ELF-1 (cell line): ENCODE measurements around the gene VPS39.
A peak's percentile ranks its signal among the peaks of the same experiment; 100 is the strongest.

ENCODE experiments used
- DNase-seq: peaks from one replicate; pipeline ENCODE4 v3.0.0-alpha.2; 2016; ENCODE audit warnings: low read depth, low spot score

The VPS39 gene

DNA sequence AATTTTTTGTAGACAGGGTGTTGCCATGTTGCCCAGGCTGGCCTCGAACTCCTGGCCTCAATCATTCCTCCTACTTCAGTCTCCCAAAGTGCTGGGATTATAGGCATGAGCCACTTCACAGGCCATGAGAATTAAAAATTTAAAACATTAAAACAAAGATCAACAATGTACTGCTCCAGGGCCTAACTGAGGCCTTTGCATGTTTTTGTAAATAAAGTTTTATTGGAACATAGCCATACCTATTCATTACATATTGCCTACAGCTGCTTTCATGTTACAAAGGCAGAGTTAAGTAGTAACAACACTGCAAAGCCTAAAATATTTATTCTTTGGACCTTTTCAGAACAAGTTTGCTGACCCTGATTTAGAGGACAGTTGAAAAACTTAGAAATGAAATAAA is 9.6 kb downstream of the VPS39 start:
- no peak for DNase-seq

DNA sequence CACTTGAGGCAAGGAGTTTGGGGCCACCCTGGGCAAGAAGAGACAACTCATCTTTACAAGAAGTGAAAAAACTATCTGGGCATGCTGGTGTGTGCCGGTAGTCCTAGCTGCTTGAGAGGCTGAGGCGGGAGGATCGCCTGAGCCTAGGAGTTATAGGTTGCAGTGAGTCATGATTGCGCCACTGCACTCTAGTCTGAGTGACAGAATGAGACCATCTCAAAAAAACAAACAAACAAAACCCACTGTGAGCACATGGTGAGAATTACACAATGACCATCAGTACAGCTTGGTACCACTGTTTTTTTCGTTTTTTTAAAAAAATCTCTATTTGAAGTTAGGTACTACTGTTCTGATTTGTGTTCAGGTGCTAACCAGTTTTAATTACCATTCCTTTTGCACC is 13.6 kb downstream of the VPS39 start:
- DNase-seq = peak; percentile 30

DNA sequence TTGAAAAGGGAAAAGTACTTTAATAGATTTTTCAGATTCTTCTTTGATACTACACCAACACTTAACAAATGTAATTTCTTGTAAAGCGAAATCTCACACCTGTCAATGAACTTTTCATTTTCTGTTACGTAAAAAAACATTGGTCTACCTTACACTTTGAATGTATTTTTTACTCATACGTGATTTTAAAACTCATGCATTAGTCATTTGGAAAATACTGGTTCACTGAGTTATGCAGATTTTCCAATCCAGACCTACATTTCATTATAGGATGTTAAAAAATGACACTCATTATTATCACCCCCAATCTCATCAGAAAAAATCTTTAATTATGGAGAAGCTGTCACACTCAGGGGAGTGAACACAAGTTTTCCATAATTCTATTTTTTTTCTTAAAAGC is 14.7 kb downstream of the VPS39 start:
- no peak for DNase-seq

DNA sequence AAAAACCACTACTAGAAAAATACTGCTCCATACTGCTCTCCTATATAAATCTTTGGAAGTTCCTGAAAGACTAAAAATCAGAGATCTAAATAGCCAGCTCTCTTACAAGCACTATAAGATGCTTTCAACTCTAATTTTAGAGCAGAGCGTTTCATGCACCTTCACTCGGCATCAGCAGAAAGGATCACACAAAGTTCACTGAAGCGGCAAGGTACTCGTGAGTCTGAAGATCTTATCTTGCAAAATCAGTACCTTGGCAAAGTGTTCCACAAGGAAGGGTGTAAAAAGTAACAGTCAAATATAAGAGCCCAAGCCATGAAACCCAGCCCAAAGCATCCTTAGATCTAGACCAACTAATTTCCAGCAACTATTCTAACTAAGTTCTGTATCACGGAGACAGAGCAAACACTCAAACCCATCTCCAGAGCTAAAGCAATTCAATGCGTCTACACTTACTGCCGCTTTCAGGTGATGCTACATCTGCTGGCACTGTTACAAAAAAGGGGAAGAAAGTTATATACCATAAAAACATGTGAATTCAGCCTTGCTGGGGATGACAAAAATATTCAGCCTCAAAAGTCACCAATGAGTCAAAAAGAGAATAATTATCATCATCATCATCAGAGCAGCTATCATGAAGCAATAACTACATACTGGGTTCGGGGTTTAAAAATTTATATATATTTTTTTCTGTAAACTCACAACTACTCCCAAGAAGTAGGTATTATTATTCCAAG is 16.3 kb downstream of the VPS39 start:
- DNase-seq = no peak

DNA sequence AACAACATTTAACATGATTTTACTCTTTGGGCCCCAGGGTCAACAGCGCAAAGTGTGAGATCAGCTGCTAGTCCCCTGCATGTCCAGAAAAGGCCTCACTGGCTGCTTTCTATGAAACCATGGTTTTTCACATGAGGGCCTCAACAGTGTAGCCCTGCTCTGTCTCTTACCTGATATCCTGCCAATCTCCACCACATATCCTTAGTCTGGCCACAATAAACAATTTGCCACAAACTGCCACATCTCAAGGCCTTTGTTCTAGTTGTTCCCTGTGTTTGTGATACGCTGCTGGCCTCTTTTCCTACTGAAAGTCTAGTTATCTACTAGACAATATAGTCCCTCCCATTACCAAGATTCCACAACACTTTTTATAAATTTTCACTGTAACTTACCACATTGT is 17.7 kb downstream of the VPS39 start:
- DNase-seq = no peak

DNA sequence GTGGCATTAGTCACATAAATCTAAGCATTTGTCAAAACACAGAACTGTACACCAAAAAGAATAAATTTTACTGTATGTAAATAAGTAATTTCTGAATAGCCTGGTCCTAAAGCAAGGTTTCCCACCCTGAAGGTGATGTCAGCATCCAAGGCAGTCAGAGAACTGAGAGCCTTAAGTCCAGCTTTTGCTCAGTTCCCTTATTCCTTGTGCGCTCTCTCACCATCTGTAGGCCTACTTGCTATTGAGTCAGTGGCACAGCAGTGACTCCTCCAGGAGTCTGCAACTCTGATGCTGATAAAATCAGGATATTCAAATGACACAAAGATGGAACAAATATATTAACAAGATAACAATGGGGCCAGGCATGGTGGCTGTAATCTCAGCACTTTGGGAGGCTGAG is 22.3 kb downstream of the VPS39 start:
- no peak for DNase-seq

DNA sequence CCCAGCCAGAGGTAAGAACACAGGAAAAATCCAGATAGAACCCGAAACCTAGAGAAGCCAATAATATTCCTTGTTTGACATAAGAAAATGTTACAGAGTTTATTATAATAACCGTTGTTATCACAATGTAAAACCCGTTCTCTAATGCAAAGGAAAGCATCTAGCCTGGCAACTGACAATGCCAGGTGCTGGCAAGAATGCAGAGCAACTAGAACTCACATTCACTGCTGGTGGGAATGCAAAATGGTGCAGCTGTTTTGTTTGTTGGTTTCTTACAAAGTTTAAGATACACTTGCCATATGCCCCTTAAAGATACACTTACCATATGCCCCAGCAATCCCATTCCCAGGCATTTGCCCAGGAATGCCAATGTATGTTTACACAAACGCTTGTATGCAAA is 23.4 kb downstream of the VPS39 start:
- DNase-seq = no peak

DNA sequence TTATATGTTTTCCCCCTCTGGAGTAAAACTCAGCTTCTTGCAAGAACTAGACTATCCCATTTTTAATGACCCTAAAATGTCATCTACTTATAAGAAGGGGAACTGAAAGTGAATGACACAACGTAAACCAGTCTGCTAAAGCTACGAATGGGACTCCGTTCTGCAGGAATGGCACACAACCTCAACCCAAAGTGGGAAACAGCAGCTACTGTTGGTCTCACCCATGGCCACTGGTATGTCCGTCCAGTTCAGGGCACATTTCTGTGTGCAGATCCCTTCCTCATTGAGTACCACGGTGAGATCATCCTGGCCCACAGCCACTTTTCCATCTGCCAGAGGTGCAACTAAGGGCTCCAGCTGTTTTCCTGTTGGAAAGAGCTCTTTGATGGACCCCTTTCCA is 23.8 kb downstream of the VPS39 start:
- DNase-seq = no peak

DNA sequence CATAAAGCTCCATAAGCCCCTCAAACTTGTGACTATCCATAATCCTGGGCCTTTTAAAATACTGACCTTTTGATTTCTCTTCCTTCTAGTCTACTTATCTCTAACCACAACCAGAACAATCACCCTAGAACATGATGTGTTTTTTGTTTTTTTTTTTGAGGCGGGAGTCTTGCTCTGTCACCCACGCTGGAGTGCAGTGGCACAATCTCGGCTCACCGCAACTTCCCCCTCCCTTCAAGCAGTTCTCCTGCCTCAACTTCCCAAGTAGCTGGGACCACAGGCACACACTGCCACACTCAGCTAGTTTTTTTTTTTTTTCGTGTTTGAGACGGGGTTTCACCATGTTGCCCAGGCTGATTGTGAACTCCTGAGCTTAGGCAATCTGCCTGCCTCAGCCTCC is 25.1 kb downstream of the VPS39 start:
- no peak for DNase-seq

DNA sequence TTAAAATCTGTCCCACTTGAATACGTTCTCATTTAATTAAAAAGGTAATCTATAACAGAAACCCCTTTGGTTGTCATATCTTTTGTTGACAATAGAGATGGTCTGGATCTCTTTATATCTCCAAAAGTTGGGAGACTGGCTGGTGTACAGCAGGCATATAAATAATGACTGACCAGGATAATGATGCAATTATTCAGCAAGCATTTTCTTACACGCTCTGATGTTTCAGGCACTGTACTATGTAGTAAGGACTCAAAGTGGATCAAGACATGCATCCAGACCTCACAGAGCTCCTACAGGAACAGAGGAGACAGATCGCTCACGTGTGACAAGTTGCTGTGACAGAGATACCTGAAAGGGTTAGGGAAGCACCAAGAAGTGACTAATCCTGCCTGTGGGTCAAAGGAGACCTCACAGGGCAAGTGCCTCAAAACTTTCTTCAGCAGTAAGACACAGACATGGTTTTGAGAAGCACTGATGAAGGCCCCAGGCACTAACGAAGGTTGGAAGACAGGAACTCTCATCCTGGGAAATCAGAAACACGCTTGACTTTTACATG is 25.7 kb downstream of the VPS39 start:
- DNase-seq = no peak

DNA sequence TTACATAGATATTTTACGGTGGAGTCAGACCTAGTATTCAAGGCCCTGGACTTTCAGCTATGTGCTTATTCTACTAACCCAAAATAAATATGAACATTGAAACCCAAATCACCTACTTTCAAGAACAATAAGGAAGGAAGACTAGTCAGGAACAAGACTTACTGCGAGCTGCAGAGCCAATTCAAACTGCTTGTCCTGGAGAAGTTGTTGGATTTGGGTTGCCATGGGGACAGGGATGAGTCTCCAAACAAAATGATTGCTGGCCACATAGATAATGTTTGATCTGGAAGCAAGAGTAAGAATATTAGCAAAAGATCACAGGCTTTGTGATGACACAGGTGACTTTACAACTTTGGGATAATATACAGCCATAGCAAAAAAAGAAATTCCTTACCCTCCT is 30.0 kb downstream of the VPS39 start:
- no peak for DNase-seq

DNA sequence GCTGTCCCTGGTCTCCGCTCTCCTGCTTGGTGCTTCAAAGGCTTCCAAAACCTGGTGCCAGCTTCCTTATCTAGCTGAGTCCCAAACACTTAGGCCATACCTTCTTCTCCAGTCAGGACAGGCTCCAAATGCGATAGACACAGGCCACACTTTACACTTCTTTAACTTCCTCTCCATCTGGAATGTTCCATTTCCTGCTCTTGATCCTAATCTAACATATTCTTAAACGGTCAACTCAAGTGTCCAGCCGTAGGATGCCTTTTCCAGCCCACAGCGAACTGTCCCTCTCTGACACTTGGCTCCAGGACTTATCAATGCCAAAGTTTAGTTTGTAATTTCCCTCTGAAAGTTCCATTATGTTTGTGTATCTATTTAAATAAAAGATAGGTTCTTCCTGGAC is 32.4 kb downstream of the VPS39 start:
- no peak for DNase-seq

DNA sequence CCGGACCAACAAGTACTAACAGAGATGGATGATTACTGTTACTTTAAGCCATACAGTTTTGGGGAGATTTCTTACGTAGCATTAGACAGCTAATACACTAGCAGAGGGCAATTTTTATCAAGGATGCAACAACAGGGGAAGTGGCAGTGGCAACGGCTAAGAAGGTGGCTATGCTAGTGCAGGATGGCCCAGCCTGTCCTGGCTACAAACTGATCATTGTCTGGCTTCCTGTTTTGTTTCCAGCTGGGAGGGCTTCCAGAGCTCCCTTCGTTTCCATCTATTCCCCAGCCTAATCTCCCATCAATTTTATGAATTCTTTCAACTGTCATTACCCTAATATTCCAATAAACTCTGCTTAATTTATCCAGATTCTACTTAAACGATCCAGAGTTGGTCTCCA is 35.6 kb downstream of the VPS39 start:
- no peak for DNase-seq

DNA sequence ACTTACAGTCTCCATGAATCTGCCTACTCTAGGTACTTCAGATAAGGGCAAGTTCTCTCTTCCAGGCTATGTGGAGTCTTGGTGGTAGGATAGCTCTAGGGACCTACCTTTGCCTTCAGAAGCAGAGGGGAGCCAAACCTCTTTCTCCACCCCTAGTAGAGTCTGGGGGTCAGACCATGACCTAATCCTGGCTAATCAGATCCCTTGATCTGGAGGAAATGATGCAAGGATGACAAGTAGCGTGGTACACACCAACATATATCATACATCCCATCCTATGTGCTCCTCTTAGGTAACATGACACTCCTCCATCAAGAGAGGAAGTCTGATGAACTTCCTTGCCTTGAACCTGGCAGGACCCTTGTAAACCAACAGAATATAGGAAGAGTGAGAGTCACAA is 36.3 kb downstream of the VPS39 start:
- DNase-seq = no peak

DNA sequence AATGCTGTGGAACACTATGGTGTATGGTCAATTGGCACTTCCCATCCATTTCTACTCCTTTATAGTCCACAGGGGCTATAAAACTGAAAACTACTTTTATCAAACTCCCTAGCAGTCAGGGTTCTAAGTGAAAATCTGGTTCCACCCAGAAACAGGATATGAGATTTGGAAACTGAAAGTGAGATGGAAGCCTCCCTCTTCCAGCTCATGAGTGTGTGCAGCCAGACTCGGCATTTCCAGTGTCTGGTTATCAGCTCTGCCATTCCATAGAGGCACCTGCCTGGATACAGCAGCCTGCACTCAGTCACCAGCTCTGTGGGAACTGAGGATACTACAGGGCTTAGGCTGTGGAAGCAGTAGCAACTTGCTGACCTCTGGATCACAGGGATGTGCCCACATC is 37.0 kb downstream of the VPS39 start:
- DNase-seq = no peak

DNA sequence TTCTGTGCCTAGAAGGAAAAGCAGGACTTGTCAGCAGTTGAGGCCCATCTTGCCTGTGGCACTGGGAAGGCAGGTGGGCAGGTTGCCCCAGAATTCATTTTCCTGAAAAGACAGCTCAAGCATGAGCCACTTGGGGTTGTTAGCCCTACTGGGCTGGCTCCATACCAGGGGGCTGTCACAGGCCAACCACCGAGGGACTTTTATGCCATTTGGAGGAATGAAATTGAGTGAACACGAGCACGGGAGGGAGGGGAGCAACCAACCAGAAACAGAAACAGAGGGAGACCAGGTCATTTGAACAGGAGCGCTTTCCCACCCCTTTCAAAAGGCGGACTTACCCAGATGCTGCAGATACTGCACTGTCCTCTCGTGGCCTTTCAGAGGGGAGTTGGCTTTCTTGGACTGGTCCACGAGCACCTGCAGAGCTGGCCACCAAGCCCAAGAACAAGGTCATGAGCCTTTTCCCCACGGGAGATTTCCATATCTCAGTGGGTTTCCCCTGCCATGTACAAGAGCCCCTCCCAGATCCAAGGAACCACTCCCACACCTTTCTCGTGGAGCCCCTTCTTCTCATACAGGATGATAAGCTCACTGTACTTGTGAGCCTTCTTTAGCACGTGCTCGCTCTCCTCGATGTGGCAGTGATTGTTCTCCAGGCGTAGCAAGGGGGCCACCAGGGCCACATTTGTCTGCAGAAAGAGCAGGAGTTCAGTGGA is 41.7 kb downstream of the VPS39 start:
- no peak for DNase-seq

DNA sequence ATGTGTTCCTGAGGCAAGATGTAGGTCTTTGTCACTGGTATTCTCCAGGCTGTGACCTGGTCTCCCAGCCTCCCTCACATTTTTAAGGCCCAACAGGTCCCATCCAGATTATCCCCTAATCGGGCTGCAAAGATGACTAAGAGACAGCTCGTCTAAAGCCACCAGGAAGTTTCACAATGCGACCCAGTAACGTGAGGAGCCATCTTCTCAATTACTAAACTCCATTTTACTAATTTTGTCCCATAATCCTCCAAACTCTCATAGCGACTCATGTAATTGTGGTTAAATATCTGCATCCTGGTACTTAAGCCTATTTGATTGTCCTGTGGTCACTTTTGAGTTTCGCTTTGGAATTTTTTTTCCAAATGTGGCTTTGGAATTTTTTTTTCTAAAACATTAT is 43.0 kb downstream of the VPS39 start:
- DNase-seq = no peak

DNA sequence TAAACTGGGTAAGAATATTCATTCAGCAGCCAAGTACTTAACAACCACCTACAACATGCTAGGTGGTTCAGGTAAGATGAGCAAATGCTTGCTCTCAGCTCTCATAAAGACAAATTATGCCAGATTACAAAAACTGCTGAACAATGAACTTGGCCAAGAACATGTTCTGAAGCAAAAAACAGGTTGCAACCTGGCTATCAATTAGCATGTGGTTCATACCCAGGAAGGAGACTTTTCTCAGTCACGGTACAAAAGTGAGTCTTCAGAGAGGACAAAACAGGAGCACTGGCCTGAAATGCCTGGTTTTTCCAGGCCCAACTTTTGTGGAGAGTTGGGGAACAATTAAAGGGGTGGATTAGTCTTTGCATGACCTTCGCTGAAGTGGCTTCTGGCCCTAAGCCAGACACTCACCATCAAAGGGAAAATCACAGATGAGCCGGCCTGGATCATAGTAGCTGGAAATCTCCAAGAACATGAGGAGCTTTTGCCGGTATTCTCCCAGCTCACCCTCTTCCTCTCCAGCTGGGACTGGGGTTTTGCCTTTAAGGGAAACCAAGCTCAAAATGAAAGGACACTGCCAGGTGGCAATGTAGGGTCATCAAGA is 44.1 kb downstream of the VPS39 start:
- no peak for DNase-seq

DNA sequence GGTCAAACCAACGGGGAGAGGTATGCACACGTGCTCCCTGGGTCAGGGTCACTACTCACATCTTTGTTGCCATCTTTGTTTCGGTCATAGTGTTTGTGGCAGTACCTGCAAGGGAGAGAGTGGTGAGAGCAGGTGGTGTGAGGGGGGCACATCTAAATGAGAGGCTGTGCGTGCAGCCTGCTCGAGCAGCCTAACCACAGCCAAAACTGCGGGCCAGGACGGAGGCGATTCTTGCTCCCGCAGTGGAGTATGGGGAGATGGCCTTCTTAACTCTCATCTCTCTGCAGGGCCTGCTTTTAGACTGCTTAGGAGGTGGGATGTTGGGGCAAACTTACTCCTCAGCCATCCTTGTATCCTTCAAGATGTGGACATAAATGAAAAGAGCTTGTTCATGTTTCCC is 44.8 kb downstream of the VPS39 start:
- no peak for DNase-seq

DNA sequence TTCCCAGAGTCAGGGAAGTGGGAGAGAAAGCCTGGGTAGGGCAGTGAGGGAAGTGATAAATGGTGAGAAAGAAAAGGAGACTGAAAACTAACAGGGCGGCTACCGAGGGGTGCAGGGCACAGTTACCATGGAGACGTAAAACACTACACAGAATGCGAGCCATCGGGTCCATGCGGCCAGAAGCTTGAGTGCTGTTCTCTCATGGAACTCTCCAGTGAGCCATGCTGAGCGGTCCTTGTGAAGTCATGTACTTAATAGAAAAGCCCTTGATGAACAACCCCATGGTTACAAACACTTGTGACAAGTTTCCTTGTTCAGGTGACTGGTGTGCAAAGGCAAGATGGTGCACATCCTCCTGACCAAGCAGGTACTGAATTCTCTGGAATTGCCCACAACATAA is 48.0 kb downstream of the VPS39 start:
- DNase-seq = no peak

DNA sequence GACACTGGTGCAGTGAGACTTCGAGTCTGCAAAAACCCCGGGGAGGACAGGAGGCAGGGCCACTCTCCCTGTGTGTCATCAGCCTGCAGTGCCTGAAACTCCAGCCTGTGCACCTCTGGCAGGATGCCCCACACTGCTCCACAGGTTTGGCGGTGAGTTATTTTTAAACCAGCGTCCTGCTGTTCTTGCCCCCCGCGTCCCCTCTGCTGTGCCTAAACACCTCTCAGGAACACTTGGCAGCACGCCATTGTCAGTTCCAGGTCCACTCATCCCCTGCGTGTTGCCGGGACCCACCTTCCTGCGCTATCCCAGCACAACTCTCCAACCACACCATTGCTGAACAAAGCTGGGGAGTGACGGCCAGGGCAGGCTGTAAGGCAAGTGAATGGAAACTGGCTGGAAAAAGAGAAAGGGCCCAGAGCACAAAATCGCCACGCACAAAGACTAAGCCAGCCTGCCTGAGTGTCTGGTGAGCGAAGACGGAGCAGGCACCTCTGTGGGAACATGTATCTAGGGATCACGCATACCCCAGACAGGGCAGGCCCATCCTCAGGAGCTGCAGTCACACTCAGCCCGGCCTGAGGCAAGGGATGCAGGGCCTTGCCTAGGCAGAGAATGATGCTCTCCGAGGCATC is 48.6 kb downstream of the VPS39 start:
- no peak for DNase-seq

DNA sequence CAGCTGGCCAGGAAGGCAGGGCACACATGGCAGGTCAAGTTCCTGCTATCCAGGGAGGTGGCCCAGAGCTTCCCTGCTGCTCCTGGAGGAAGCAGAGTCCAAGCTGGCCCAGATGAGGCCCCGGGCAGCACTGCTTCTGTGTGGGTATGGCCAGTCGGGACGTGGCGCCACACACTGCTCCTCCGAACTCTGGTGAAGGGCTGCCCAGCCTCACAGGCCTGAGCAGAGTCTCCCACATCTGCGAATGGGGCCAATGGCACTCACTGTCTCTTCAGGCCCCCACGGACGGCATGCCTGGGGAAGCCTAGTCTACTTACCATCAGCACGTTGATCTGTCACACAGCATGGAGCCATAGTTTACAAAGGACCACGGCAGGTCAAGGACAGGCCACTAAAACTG is 49.2 kb downstream of the VPS39 start:
- DNase-seq = no peak
